Omental fat pad (tissue), 4 donors: ENCODE measurements around the gene EP400. TPM values are rescaled to one million over a fixed set of nuclear protein-coding genes. Genes with fewer than 3 reads are reported as not detected.

Experiments
- ATAC-seq: fragments of 150-250 bp; one replicate; pipeline ENCODE4 v1.9.1; 2016; ENCODE audit warnings: mild to moderate bottlenecking, moderate library complexity; ENCODE audit not compliant: low FRiP score
- DNase-seq: peaks from one replicate; pipeline ENCODE4 v3.0.0-alpha.2; 2019; ENCODE audit warnings: low spot score
- total RNA-seq, 4 donors: library from RNA; depleted of rRNA; stranded (reverse); fragments of >200 nt; gene quantifications; one replicate each; pipeline ENCODE4 v1.1.0, GENCODE V29; 2016
- TF ChIP-seq, protein P1 (sequence below), 3 donors: fragments of 450-650 bp; IDR thresholded peaks; one replicate each; pipeline ENCODE4 v1.5.1; 2016 to 2017; ENCODE audit warnings: antibody characterized with exemption in 3 of 3, mild to moderate bottlenecking in 3 of 3, moderate library complexity in 2 of 3

Gene EP400
- total RNA-seq, 4 donors from 2014 or later: 16.1 to 34.2 (median 24.7) TPM

DNA sequence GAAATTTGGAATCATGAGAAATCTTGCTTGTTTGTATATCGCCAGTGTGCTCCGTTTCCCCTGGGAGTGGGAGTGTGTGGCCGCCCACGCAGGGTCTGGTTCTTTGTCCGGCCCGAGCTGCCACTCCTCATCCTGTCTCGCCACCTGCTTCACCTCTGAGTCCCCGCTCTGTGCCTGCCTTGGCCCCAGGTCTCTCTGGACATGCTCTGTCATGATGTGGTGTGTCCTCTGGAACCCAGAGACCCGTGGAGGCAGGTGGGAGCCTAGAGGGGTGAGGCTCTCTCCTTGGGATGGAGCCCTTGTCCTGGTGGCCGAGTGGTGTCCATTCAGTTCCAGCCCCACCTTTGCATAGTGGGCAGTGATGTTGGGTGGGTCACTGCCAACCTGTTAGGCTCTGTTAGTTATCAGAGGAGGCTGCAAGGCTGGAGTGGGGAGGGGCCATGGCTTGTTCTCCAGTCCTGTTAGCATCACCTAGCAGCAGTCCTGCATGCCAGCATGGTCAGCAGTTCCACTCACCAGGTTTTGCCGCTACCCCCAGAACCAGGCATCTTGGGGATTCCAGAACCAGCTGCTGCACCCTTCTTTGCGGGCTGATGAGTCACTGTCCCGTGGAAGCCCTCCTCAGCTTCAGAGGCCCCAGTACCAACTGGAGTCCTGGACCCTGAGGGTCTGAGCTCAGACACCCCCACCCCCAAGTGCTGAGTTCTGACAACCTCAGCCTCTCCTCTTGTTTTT is 76.5 kb downstream of the EP400 start:
- ATAC-seq: no peak
- no peak for DNase-seq
- TF ChIP-seq, protein P1, sequence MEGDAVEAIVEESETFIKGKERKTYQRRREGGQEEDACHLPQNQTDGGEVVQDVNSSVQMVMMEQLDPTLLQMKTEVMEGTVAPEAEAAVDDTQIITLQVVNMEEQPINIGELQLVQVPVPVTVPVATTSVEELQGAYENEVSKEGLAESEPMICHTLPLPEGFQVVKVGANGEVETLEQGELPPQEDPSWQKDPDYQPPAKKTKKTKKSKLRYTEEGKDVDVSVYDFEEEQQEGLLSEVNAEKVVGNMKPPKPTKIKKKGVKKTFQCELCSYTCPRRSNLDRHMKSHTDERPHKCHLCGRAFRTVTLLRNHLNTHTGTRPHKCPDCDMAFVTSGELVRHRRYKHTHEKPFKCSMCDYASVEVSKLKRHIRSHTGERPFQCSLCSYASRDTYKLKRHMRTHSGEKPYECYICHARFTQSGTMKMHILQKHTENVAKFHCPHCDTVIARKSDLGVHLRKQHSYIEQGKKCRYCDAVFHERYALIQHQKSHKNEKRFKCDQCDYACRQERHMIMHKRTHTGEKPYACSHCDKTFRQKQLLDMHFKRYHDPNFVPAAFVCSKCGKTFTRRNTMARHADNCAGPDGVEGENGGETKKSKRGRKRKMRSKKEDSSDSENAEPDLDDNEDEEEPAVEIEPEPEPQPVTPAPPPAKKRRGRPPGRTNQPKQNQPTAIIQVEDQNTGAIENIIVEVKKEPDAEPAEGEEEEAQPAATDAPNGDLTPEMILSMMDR (IDR thresholded peaks at IDR 0.05): no peak

DNA sequence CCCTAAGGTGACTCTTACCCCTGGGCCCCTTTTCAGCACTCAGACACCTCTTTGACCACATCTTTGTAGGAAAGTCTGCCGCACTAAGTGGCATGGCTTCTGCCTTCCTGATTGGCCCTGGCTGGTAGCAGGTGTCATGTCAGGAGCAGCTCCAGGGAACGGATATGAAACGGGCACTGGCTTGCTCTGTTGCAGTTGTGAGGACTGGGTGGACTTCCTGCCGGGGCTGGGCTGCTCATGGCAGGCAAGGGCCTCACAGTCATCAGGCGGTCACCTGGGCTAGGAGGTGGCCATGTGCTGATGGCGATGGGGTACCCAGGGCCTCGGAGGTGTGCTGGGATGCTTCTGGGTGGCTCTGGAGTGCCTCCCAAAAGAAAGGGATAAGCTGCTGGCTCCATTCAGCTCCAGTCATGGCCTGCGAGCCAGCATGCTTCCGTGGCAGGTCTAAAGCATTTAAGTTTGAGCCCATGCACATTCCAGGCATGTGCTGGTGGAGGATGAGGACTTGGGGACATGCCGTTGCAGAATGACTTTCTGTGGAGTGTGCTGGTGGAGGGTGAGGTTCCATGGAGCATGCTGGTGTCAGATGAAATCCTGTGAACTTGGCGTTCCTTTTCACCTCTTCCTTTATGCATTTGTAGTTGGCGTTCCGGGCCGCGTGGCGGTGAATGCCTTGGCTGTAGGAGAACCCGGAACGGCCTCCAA is 77.2 kb downstream of the EP400 start:
- TF ChIP-seq, protein P1 (IDR thresholded peaks at IDR 0.05): no peak
- ATAC-seq: no peak
- DNase-seq: no peak

DNA sequence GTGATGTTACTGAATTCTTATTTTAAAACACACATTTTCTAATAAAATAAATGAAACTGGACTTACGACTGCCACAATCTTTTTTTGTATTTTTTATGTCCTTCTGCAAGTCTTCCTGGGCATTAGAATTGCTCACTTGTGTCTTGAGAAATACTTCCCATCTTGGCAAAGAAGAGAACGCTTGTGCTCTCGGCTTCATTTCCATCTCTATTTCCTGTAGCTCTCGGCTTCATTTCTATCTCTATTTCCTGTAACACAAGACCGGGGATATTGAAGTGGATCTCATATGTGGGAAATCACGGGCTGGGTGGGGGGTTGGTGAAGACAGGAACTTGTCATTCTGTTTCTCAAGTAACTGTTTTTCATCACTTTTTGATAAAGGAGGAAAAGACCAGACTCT is 77.9 kb downstream of the EP400 start:
- DNase-seq (no peak), ATAC-seq (no peak)
- TF ChIP-seq, protein P1 (IDR thresholded peaks at IDR 0.05): no peak

DNA sequence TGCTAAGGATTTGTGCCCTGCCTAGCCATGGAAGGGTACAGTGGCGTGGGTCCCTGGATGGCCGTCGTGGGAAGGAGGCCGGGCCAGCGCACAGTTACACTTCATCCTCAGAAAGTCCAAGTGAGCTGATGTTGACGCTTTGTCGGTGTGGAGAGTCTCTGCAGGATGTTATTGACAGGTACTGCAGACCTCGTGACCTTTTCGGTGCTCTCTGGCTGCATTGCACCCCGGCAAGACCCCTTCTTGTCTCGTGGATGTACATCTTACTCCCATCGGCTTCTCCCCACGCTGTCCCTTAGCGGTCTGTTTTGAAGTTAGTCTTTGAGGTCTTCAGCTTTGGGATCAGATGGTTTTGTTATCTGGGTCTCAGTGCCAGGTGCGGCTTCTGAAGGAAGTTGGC is 78.4 kb downstream of the EP400 start:
- TF ChIP-seq, protein P1 (IDR thresholded peaks at IDR 0.05): no peak
- ATAC-seq (no peak), DNase-seq (no peak)

DNA sequence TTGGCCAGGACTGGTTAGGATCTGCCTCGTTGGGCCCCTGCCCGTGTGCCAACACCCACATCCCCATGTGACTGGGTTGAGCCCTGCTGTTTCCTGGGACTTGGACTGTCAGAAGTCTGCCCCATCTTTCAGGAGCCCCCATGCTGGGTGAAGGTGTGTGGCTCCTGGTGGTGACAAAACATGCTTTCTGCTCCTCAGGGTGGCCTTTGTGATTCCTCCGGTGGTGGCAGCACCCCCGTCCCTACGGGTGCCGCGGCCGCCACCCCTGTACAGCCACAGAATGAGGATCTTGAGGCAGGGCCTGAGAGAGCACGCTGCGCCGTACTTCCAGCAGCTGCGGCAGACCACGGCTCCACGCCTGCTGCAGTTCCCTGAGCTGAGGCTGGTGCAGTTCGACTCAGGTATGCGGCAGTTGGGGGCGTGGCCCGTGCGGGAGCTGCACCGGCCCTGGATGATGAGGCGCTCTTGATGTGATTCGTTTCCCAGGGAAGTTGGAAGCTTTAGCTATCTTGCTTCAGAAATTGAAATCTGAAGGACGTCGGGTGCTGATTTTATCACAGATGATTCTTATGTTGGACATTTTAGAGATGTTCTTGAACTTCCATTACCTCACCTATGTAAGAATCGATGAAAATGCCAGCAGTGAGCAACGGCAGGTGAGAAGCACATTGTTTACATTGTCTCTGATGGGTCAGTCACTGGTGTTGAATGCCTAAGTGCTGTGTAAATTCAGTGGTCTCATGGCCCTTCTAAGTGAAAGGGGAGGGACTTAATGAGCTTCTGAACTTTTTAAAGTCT is 80.0 kb downstream of the EP400 start:
- no peak for ATAC-seq
- no peak for DNase-seq
- TF ChIP-seq, protein P1 (IDR thresholded peaks at IDR 0.05): no peak

DNA sequence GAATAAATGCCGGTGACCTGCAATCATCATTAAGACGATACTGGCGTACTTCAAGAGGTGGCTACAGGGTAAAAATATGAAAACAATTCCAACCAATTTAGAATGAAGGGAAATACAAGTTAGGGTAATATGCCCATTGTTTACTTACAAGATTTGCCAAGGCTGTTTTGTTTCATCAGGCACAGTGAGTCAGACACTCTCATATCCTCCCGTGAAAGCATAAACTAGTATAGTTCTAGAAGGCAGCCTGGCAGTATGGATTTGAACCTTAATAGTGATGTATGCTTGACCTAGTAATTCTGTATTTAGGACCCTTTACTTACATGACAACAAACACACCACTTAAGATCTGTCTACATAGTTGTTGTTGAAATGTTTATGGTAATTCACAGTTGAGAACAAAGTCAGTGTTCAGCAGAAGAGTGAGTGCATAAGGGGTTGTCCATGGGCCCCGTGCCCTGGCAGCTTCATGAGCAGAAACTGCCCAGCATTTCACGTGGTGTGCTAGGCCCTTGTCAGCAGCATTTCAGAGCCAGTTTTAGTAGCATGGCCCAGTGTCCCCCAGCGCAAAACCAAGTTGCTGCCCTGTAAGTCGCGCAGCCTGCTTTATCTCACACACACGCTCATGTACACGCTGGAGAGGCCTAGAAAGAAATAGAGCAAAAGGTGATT is 80.8 kb downstream of the EP400 start:
- ATAC-seq: no peak
- no peak for DNase-seq
- TF ChIP-seq, protein P1 (IDR thresholded peaks at IDR 0.05): no peak
